Stimulated activated naive CD8-positive, alpha-beta T cell treated with anti-CD3 and anti-CD28 coated beads, Interleukin-15, Interleukin-2, amounts not matched to agents 100 U/mL and 50 U/mL, for 24 hours (primary cell): ENCODE measurements around the gene OR4A47.
"Not testable (repeated sequence)": the region's sequence is repeated elsewhere in the genome, so short reads cannot be mapped to it uniquely, and the experiment has no call there.

Experiments used
- ATAC-seq: fragments of 150-1000 bp; cut with Tn5 transposase; one replicate; pipeline ENCODE4 v1.10.0; 2021
- DNase-seq: peaks from one replicate; pipeline ENCODE4 v3.0.0; 2021

The OR4A47 gene

GRCh38 chr11:48488493-48488892, at the start of gene OR4A47:
Gene OR4A47, plus strand, starts transcription at chr11:48488793. Its CDS starts 0 bp downstream, at chr11:48488793.
- DNase-seq, result not testable (repeated sequence)

GRCh38 chr11:48455909-48456308, 32.7 kb upstream of the OR4A47 start:
- ATAC-seq, DNase-seq: not testable (repeated sequence)

More at GRCh38 chr11:48488493-48488892, at the start of gene OR4A47:
- not testable (repeated sequence) for ATAC-seq

DNA sequence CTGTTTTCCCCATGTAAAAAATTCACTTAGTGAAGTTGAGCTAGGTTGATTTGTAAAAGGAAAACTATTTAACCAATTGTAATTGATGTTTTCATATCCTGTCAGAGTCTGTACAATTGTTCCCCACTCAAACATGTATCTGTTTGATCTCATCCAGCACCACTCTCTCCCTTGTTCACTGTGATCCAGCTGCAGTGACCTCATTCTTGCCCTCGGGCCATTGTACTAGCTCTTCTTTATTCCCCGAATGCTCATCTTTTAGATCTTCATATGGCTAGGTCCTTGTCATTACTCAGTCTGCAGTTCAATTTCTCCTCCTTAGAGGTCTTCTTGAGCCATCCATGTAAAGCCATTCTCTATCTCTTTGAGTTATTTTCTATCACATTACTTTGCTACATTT, 14.6 kb upstream of the OR4A47 start:
- not testable (repeated sequence) for ATAC-seq, DNase-seq

GRCh38 chr11:48474703-48475102, 13.9 kb upstream of the OR4A47 start:
- not testable (repeated sequence) for DNase-seq, ATAC-seq

GRCh38 chr11:48506169-48506568, 17.6 kb downstream of the OR4A47 start:
- ATAC-seq, result not testable (repeated sequence)

GRCh38 chr11:48538991-48539390, 50.4 kb downstream of the OR4A47 start:
- no peak for ATAC-seq
- DNase-seq, result no peak

More at GRCh38 chr11:48506169-48506568, 17.6 kb downstream of the OR4A47 start:
- not testable (repeated sequence) for DNase-seq
